Prostate gland (tissue), 2 donors: Measurements from ENCODE around the gene ABHD17C.

Source experiments
- POLR2A ChIP-seq: fragments of 450-650 bp; IDR thresholded peaks from one replicate; pipeline ENCODE4 v1.6.1; 2016; ENCODE audit warnings: antibody characterized with exemption, mild to moderate bottlenecking
- TF ChIP-seq, protein P1 (sequence below), 4 experiments: fragments of 200-600 bp in 2 of 4; fragments of 450-650 bp in 2 of 4; sonication (generic) in 2 of 4; IDR thresholded peaks; 1 replicate in 3 of 4; 2 replicates in 1 of 4; pipeline ENCODE4 v1.5.1; 2016 to 2019; ENCODE audit warnings: antibody characterized with exemption in 4 of 4, mild to moderate bottlenecking in 2 of 4, moderate library complexity in 2 of 4

DNA sequence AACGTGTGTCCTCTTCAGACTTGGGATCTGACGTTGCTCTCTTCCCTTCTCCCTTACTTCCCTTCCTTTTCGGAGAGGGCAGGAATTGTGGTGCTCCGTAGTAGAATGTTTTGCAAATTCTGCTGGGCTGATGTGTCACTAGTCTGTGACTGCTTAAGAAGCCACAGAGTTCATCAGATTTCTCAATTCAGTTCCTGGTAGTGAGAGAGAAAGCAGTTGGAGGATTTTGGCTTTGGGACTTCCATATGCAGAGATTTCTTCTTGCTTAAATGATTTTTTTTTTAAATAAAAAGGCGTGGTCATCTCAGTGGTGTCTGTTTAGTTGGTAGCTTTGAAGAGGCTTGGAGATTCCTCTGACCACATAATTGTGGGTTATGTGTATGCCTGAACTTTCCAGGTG, 94.2 kb downstream of the ABHD17C start:
- TF ChIP-seq POLR2A = no peak
- TF ChIP-seq, protein P1, sequence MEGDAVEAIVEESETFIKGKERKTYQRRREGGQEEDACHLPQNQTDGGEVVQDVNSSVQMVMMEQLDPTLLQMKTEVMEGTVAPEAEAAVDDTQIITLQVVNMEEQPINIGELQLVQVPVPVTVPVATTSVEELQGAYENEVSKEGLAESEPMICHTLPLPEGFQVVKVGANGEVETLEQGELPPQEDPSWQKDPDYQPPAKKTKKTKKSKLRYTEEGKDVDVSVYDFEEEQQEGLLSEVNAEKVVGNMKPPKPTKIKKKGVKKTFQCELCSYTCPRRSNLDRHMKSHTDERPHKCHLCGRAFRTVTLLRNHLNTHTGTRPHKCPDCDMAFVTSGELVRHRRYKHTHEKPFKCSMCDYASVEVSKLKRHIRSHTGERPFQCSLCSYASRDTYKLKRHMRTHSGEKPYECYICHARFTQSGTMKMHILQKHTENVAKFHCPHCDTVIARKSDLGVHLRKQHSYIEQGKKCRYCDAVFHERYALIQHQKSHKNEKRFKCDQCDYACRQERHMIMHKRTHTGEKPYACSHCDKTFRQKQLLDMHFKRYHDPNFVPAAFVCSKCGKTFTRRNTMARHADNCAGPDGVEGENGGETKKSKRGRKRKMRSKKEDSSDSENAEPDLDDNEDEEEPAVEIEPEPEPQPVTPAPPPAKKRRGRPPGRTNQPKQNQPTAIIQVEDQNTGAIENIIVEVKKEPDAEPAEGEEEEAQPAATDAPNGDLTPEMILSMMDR (IDR thresholded peaks at IDR 0.05) = no peak
